CD14-positive monocyte (primary cell): Measurements from ENCODE around the gene TNFSF4. TPM values are rescaled to one million over a fixed set of nuclear protein-coding genes. Genes with fewer than 3 reads are reported as not detected.

Source experiments
- DNase-seq, 3 donors: peaks; one replicate each; pipeline ENCODE4 v3.0.0-alpha.2; 2011 to 2022
- H2AFZ ChIP-seq: 2 replicates; pipeline ENCODE4 v1.6.0; 2012; ENCODE audit warnings: mild to moderate bottlenecking, low read depth, low read length, inconsistent platforms; ENCODE audit not compliant: insufficient read depth, poor library complexity, severe bottlenecking
- H3K27ac ChIP-seq, 2 donors: 1 replicate in 1 of 2; 2 replicates in 1 of 2; pipeline ENCODE4 v1.5.1; 2012 to 2013; ENCODE audit warnings: low read length in 2 of 2, control low read depth in 1 of 2, inconsistent platforms in 1 of 2, low read depth in 1 of 2, mild to moderate bottlenecking in 1 of 2
- H3K27me3 ChIP-seq, 2 donors: one replicate each; pipeline versions ENCODE4 v1.6.0 to v1.6.1; 2011 to 2013; ENCODE audit warnings: low read length in 2 of 2; ENCODE audit not compliant: control insufficient read depth in 2 of 2, insufficient read depth in 2 of 2
- H3K36me3 ChIP-seq, 2 donors: replicated peaks in 1 of 2; 1 replicate in 1 of 2; 2 replicates in 1 of 2; pipeline versions ENCODE4 v1.5.1 to v1.6.1; 2012 to 2013; ENCODE audit warnings: low read length in 2 of 2, control low read depth in 1 of 2, inconsistent platforms in 1 of 2, mild to moderate bottlenecking in 1 of 2; ENCODE audit not compliant: insufficient read depth in 2 of 2, control insufficient read depth in 1 of 2
- H3K4me1 ChIP-seq, 2 donors: 1 replicate in 1 of 2; 2 replicates in 1 of 2; pipeline versions ENCODE4 v1.5.1 to v1.6.1; 2012 to 2013; ENCODE audit warnings: low read length in 2 of 2, control low read depth in 1 of 2, inconsistent platforms in 1 of 2, mild to moderate bottlenecking in 1 of 2, moderate library complexity in 1 of 2; ENCODE audit not compliant: insufficient read depth in 2 of 2, control insufficient read depth in 1 of 2
- H3K4me2 ChIP-seq: replicated peaks from 2 replicates; pipeline ENCODE3; 2012; ENCODE audit warnings: low read length, moderate library complexity, mild to moderate bottlenecking; ENCODE audit not compliant: poor library complexity, severe bottlenecking; ENCODE audit errors: extremely low read depth
- H3K4me3 ChIP-seq, 3 experiments: fragments of 200-600 bp in 1 of 3; sonication (generic) in 1 of 3; replicated peaks in 1 of 3; 1 replicate in 2 of 3; 2 replicates in 1 of 3; pipeline ENCODE4 v1.5.1; 2011 to 2013; ENCODE audit warnings: low read length in 3 of 3, mild to moderate bottlenecking in 3 of 3, control low read depth in 2 of 3, low read depth in 2 of 3, inconsistent platforms in 1 of 3, moderate library complexity in 1 of 3
- H3K79me2 ChIP-seq: 2 replicates; pipeline ENCODE4 v1.6.0; 2012; ENCODE audit warnings: mild to moderate bottlenecking, control low read depth, inconsistent platforms, low read length, moderate library complexity; ENCODE audit not compliant: insufficient read depth
- H3K9ac ChIP-seq: 2 replicates; pipeline ENCODE4 v1.6.0; 2017; ENCODE audit warnings: low read length, mild to moderate bottlenecking; ENCODE audit not compliant: insufficient read depth, poor library complexity, severe bottlenecking
- H3K9me3 ChIP-seq, 2 donors: replicated peaks in 1 of 2; 1 replicate in 1 of 2; 2 replicates in 1 of 2; pipeline versions ENCODE4 v1.5.1 to v1.6.1; 2012 to 2013; ENCODE audit warnings: low read length in 2 of 2, control low read depth in 1 of 2; ENCODE audit not compliant: control insufficient read depth in 1 of 2, insufficient read depth in 1 of 2
- H4K20me1 ChIP-seq: 2 replicates; pipeline ENCODE4 v1.6.0; 2012; ENCODE audit warnings: mild to moderate bottlenecking, low read length, control low read depth, moderate library complexity; ENCODE audit not compliant: insufficient read depth
- H3K27ac Mint-ChIP-seq, 7 donors: one replicate each; pipeline ENCODE4 v1.8.0; 2020; ENCODE audit warnings: mild to moderate bottlenecking in 7 of 7, mixed read lengths in 7 of 7, moderate library complexity in 6 of 7, inconsistent platforms in 2 of 7
- H3K27me3 Mint-ChIP-seq, 3 donors: one replicate each; pipeline ENCODE4 v1.8.0; 2021 to 2022; ENCODE audit warnings: low read depth in 3 of 3, mild to moderate bottlenecking in 3 of 3, mixed read lengths in 3 of 3, moderate library complexity in 3 of 3, inconsistent platforms in 1 of 3
- H3K36me3 Mint-ChIP-seq, 2 donors: one replicate each; pipeline ENCODE4 v1.8.0; 2020; ENCODE audit warnings: mixed read lengths in 2 of 2, inconsistent platforms in 1 of 2, mild to moderate bottlenecking in 1 of 2
- H3K4me1 Mint-ChIP-seq: one replicate; pipeline ENCODE4 v1.8.0; 2020; ENCODE audit warnings: mild to moderate bottlenecking, mixed read lengths
- H3K4me3 Mint-ChIP-seq, 2 donors: one replicate each; pipeline ENCODE4 v1.8.0; 2020; ENCODE audit warnings: mild to moderate bottlenecking in 2 of 2, mixed read lengths in 2 of 2, moderate library complexity in 1 of 2
- H3K9me3 Mint-ChIP-seq, 7 donors: one replicate each; pipeline ENCODE4 v1.8.0; 2020 to 2022; ENCODE audit warnings: mixed read lengths in 7 of 7, mild to moderate bottlenecking in 6 of 7, moderate library complexity in 6 of 7, inconsistent platforms in 2 of 7
- WGBS: methylation state at CpG from one replicate; pipeline ENCODE4 v1.1.5; 2013; ENCODE audit warnings: missing lambda C conversion rate; ENCODE audit not compliant: insufficient coverage; 5-methylcytosine and 5-hydroxymethylcytosine counted together
- intact Hi-C, 2 donors: fragments of 100-400 bp; cut with micrococcal nuclease; formaldehyde crosslinking; loops; one replicate each; pipeline versions ENCODE4 v1.15.0 to v1.15.1; 2023
- polyA plus RNA-seq, 3 donors: library from polyadenylated mRNA; depleted of rRNA in 1 of 3; unstranded in 2 of 3; stranded (reverse) in 1 of 3; fragments of 300-500 nt in 2 of 3; fragments of >200 nt in 1 of 3; fragmentation: Illumina TruSeq in 2 of 3; gene quantifications; 1 replicate in 2 of 3; 2 replicates in 1 of 3; pipeline ENCODE4 v1.2.3, GENCODE V29; 2012 to 2021
- TF ChIP-seq, protein P1 (sequence below): fragments of 200-600 bp; IDR thresholded peaks from one replicate; pipeline ENCODE4 v1.8.0; 2022; ENCODE audit warnings: antibody characterized with exemption, mild to moderate bottlenecking

The TNFSF4 gene
- polyA plus RNA-seq, 3 donors, result 0.21 to 0.40 (median 0.38) TPM

DNA sequence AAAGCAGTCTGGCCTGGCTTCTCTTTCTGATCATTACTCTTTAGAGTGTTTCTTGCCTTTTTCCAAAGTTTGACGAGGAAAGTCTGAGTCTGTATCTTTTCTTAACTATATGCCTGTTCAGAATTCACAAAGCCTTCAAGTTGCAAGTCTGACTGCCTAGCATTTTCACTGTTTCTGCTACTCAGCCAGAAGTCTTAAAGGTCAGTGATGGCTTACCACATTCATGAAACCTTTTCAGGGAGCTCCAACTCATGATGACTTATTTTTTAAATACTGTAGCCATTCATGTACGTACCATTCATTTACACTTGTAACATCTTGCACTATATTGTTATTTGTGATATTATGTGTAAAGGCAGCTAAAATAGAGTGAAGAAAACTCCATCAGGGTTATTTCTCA lies 58.2 kb downstream of the TNFSF4 start:
- no peak overlapping the region for H3K4me3 ChIP-seq
- H3K27me3 ChIP-seq, result no peaks in the 10 kb centered on the region
- DNase-seq, result no peak
- H3K9me3 ChIP-seq, result peaks cover 0 to 12% of the 10 kb centered on the region in 2 donors
- no peaks in the 10 kb centered on the region for H3K36me3 Mint-ChIP-seq
- no peaks in the 10 kb centered on the region for H3K4me1 ChIP-seq
- no peak overlapping the region for H3K4me2 ChIP-seq
- H3K27me3 Mint-ChIP-seq, result no peaks in the 10 kb centered on the region
- intact Hi-C loops, result no loop called here
- H3K27ac ChIP-seq, result no peak overlapping the region
- TF ChIP-seq, protein P1, sequence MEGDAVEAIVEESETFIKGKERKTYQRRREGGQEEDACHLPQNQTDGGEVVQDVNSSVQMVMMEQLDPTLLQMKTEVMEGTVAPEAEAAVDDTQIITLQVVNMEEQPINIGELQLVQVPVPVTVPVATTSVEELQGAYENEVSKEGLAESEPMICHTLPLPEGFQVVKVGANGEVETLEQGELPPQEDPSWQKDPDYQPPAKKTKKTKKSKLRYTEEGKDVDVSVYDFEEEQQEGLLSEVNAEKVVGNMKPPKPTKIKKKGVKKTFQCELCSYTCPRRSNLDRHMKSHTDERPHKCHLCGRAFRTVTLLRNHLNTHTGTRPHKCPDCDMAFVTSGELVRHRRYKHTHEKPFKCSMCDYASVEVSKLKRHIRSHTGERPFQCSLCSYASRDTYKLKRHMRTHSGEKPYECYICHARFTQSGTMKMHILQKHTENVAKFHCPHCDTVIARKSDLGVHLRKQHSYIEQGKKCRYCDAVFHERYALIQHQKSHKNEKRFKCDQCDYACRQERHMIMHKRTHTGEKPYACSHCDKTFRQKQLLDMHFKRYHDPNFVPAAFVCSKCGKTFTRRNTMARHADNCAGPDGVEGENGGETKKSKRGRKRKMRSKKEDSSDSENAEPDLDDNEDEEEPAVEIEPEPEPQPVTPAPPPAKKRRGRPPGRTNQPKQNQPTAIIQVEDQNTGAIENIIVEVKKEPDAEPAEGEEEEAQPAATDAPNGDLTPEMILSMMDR, result no peak
- no peak overlapping the region for H3K27ac Mint-ChIP-seq
- WGBS, result 100% methylated on average over 1 of the region's 2 CpGs
- H3K9me3 Mint-ChIP-seq, result peaks cover 13 to 36% (median 19%) of the 10 kb centered on the region in 7 donors
- peaks cover 9% of the 10 kb centered on the region for H3K4me1 Mint-ChIP-seq
- H3K79me2 ChIP-seq, result no peaks in the 10 kb centered on the region
- H4K20me1 ChIP-seq, result no peaks in the 10 kb centered on the region
- H3K9ac ChIP-seq, result no peak overlapping the region
- no peak overlapping the region for H3K4me3 Mint-ChIP-seq
- no peaks in the 10 kb centered on the region for H3K36me3 ChIP-seq
- no peak overlapping the region for H2AFZ ChIP-seq

DNA sequence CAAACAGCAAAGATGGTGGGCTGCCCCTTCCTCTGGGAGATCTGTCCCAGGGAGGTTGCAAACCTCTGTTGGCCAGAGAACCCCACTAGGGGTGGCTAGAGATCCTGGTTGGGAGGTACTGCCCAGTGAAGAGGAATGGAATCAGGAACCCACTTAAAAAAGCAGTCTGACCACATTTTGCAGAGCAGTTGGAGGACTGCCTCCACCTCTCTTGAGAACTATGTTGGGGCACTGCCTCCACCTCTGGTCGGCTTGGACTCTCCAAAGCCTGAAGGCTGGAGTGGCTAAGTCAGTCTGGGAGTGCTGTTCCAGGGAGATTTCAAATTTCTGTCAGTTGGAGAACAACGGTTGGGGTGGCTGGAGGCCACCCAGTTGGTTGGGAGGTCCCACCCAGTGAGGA lies 58.6 kb downstream of the TNFSF4 start:
- no peaks in the 10 kb centered on the region for H3K4me1 ChIP-seq
- Mint-ChIP-seq H3K27me3 (no peaks in the 10 kb centered on the region), H3K36me3 (no peaks in the 10 kb centered on the region), H3K4me3 (no peak overlapping the region), H3K4me1 (peaks cover 9% of the 10 kb centered on the region), H3K27ac (no peak overlapping the region), H3K9me3 (peaks cover 12 to 31% (median 16%) of the 10 kb centered on the region in 7 donors)
- no peak overlapping the region for H3K4me2 ChIP-seq
- no peaks in the 10 kb centered on the region for H4K20me1 ChIP-seq
- WGBS, result 81% methylated on average over 2 of the region's 2 CpGs
- no peaks in the 10 kb centered on the region for H3K36me3 ChIP-seq
- DNase-seq, result no peak
- H3K9ac ChIP-seq, result no peak overlapping the region
- TF ChIP-seq, protein P1, result no peak
- peaks cover 0 to 8% of the 10 kb centered on the region in 2 donors for H3K9me3 ChIP-seq
- no peak overlapping the region for H2AFZ ChIP-seq
- intact Hi-C loops, result no loop called here
- H3K27ac ChIP-seq, result no peak overlapping the region
- no peak overlapping the region for H3K4me3 ChIP-seq
- H3K27me3 ChIP-seq, result no peaks in the 10 kb centered on the region
- no peaks in the 10 kb centered on the region for H3K79me2 ChIP-seq
